Panc1 (cell line): Measurements from ENCODE around the gene DOCK8. TPM values are rescaled to one million over a fixed set of nuclear protein-coding genes. Genes with fewer than 3 reads are reported as not detected.

Experiments used
- ATAC-seq: fragments of 200-7000 bp; cut with Tn5 transposase; 2 replicates; pipeline ENCODE4 v1.9.1; 2020; ENCODE audit warnings: mild to moderate bottlenecking, moderate library complexity
- BruUV-seq: library from RNA; stranded (reverse); fragments of 400-500 nt; replicated peaks from 2 replicates; lab custom pipeline; 2021; lab: Mats Ljungman, UMichigan
- CTCF ChIA-PET: fragments of 300-600 bp; sonication (Branson Sonifier 250); formaldehyde crosslinking; loops from one replicate; lab custom pipeline; 2022; ENCODE audit warnings: antibody characterized with exemption; lab: Charles Lee
- POLR2A ChIA-PET: fragments of 300-600 bp; sonication (Branson Sonifier 250); formaldehyde crosslinking; loops from one replicate; lab custom pipeline; 2022; ENCODE audit warnings: antibody characterized with exemption; lab: Charles Lee
- DNase-seq: peaks from one replicate; pipeline ENCODE4 v3.0.0-alpha.2; 2010; ENCODE audit warnings: low read depth, low spot score
- H3K27ac ChIP-seq: 2 replicates; pipeline ENCODE4 v1.5.1; 2011; ENCODE audit warnings: mild to moderate bottlenecking, low read length, inconsistent platforms
- H3K27me3 ChIP-seq: fragments of 200-500 bp; sonication (Bioruptor generic); 2 replicates; pipeline ENCODE4 v1.6.0; 2014; ENCODE audit warnings: low read length, inconsistent platforms; ENCODE audit not compliant: control insufficient read depth, insufficient read depth
- H3K36me3 ChIP-seq: fragments of 200-500 bp; sonication (Bioruptor generic); 2 replicates; pipeline ENCODE4 v1.5.1; 2014; ENCODE audit warnings: inconsistent platforms, mild to moderate bottlenecking, low read length, moderate library complexity; ENCODE audit not compliant: control insufficient read depth, insufficient read depth
- H3K4me1 ChIP-seq: 2 replicates; pipeline ENCODE4 v1.5.1; 2011; ENCODE audit warnings: inconsistent platforms, mild to moderate bottlenecking, low read length, moderate library complexity; ENCODE audit not compliant: control insufficient read depth, insufficient read depth
- H3K4me3 ChIP-seq, 2 experiments: 2 replicates each; pipeline ENCODE4 v1.5.1; 2011 to 2012; ENCODE audit warnings: low read depth in 2 of 2, low read length in 2 of 2, mild to moderate bottlenecking in 2 of 2, inconsistent platforms in 1 of 2, moderate library complexity in 1 of 2
- H3K9me3 ChIP-seq: fragments of 200-500 bp; sonication (Bioruptor generic); 2 replicates; pipeline ENCODE4 v1.5.1; 2014; ENCODE audit warnings: low read depth, mild to moderate bottlenecking, inconsistent platforms, low read length, moderate library complexity; ENCODE audit not compliant: control insufficient read depth, insufficient read depth
- POLR2AphosphoS5 ChIP-seq: IDR thresholded peaks from 2 replicates; pipeline ENCODE4 v1.6.1; 2012; ENCODE audit warnings: mild to moderate bottlenecking, low read depth, low read length, moderate library complexity
- SIN3A ChIP-seq: IDR thresholded peaks from 2 replicates; pipeline ENCODE4 v1.6.1; 2012; ENCODE audit warnings: low read depth, mild to moderate bottlenecking, low read length, moderate library complexity, borderline replicate concordance; ENCODE audit not compliant: insufficient read depth
- TCF7L2 ChIP-seq: IDR thresholded peaks from 2 replicates; pipeline ENCODE4 v1.6.1; 2011; ENCODE audit warnings: mild to moderate bottlenecking, low read depth, low read length, inconsistent platforms
- in situ Hi-C: cut with HindIII; loops from 2 replicates; pipeline ENCODE4 v1.10.0; 2016; ENCODE audit warnings: low sequenced_read_pairs, low pct_unique_long_range_greater_than_20kb
- intact Hi-C: fragments of 100-400 bp; cut with micrococcal nuclease; formaldehyde crosslinking; loops from one replicate; pipeline ENCODE4 v1.10.0; 2022; ENCODE audit not compliant: unreplicated experiment
- total RNA-seq: library from RNA; stranded (reverse); gene quantifications from one replicate; pipeline ENCODE4 v1.2.1, GENCODE V29; 2021; ENCODE audit not compliant: unreplicated experiment
- TF ChIP-seq, protein P1 (sequence below): fragments of 450-650 bp; IDR thresholded peaks from 2 replicates; pipeline ENCODE4 v1.5.1; 2017; ENCODE audit warnings: mild to moderate bottlenecking
- TF ChIP-seq, protein P2 (sequence below), 2 experiments: IDR thresholded peaks; 2 replicates each; pipeline ENCODE4 v1.6.1; 2011 to 2012; ENCODE audit warnings: low read depth in 2 of 2, control low read depth in 1 of 2, low read length in 1 of 2, mild to moderate bottlenecking in 1 of 2, moderate library complexity in 1 of 2; ENCODE audit not compliant: insufficient read depth in 1 of 2

DOCK8 gene
- total RNA-seq, 1 experiment from 2014 or later = 1.4 TPM

DNA sequence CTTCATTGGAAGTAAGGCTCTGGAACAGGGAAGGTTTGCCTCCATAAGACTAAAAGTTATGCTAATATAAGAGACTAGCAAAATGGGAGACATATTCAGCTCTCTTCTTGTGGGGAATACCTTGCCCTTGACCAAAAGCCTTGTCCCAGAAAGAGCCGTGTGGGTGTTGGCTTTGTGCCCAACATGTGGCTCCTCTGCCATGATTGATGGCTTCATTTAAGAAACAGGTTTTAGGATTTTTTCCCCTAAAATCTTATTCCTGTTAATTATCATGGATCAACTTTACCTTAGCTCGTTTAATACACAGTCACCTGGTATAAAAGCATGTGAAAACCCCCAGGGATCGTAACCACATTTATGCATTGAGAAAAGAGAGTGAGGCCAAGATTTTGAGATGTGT, 38.9 kb downstream of the DOCK8 start:
- Histone ChIP-seq H3K27ac (no peak overlapping the region), H3K9me3 (no peaks in the 10 kb centered on the region), H3K36me3 (no peaks in the 10 kb centered on the region), H3K4me3 (no peak overlapping the region), H3K27me3 (no peaks in the 10 kb centered on the region), H3K4me1 (no peaks in the 10 kb centered on the region)
- ChIA-PET POLR2A (no interaction called here), CTCF (no interaction called here)
- intact Hi-C loops = no loop called here
- ATAC-seq = no peak
- no peak for DNase-seq
- TF ChIP-seq, protein P1, sequence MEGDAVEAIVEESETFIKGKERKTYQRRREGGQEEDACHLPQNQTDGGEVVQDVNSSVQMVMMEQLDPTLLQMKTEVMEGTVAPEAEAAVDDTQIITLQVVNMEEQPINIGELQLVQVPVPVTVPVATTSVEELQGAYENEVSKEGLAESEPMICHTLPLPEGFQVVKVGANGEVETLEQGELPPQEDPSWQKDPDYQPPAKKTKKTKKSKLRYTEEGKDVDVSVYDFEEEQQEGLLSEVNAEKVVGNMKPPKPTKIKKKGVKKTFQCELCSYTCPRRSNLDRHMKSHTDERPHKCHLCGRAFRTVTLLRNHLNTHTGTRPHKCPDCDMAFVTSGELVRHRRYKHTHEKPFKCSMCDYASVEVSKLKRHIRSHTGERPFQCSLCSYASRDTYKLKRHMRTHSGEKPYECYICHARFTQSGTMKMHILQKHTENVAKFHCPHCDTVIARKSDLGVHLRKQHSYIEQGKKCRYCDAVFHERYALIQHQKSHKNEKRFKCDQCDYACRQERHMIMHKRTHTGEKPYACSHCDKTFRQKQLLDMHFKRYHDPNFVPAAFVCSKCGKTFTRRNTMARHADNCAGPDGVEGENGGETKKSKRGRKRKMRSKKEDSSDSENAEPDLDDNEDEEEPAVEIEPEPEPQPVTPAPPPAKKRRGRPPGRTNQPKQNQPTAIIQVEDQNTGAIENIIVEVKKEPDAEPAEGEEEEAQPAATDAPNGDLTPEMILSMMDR = no peak
- TF ChIP-seq, protein P2, sequence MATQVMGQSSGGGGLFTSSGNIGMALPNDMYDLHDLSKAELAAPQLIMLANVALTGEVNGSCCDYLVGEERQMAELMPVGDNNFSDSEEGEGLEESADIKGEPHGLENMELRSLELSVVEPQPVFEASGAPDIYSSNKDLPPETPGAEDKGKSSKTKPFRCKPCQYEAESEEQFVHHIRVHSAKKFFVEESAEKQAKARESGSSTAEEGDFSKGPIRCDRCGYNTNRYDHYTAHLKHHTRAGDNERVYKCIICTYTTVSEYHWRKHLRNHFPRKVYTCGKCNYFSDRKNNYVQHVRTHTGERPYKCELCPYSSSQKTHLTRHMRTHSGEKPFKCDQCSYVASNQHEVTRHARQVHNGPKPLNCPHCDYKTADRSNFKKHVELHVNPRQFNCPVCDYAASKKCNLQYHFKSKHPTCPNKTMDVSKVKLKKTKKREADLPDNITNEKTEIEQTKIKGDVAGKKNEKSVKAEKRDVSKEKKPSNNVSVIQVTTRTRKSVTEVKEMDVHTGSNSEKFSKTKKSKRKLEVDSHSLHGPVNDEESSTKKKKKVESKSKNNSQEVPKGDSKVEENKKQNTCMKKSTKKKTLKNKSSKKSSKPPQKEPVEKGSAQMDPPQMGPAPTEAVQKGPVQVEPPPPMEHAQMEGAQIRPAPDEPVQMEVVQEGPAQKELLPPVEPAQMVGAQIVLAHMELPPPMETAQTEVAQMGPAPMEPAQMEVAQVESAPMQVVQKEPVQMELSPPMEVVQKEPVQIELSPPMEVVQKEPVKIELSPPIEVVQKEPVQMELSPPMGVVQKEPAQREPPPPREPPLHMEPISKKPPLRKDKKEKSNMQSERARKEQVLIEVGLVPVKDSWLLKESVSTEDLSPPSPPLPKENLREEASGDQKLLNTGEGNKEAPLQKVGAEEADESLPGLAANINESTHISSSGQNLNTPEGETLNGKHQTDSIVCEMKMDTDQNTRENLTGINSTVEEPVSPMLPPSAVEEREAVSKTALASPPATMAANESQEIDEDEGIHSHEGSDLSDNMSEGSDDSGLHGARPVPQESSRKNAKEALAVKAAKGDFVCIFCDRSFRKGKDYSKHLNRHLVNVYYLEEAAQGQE (IDR thresholded peaks at IDR 0.05; ENCODE audit: insufficient read depth in 1 of 2, low read depth in 2 of 2, low read length in 1 of 2) = no peak
- no peak for TF ChIP-seq POLR2AphosphoS5
- TF ChIP-seq SIN3A = no peak
- no peak for TF ChIP-seq TCF7L2
- in situ Hi-C loops = no loop called here
- no TSS peak for BruUV-seq

DNA sequence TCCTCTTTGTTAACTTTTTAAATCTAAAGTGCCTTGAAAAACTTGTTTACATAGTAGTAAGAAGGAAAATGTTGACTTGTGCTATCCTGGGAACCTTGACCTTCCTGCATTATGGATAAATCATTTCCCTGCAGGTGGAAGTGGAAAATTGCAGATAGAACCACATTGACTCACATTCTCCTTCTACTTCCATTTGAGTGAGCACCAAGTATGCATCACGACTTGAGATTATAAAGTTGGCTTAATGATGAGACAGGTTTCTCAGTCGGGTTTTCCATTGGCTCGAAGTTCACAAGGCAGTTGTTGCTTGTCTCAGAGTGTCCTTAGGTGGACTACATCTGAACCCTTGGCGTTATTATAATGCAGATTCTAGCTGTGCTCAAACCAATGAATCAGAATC, 39.9 kb downstream of the DOCK8 start:
- no peaks in the 10 kb centered on the region for H3K9me3 ChIP-seq
- H3K36me3 ChIP-seq = no peaks in the 10 kb centered on the region
- DNase-seq (no peak), ATAC-seq (no peak)
- no peaks in the 10 kb centered on the region for H3K4me1 ChIP-seq
- TF ChIP-seq TCF7L2 = no peak
- no peak for TF ChIP-seq SIN3A
- TF ChIP-seq, protein P1 = no peak
- TF ChIP-seq POLR2AphosphoS5 = no peak
- TF ChIP-seq, protein P2 (IDR thresholded peaks at IDR 0.05; ENCODE audit: insufficient read depth in 1 of 2, low read depth in 2 of 2, low read length in 1 of 2) = no peak
- H3K27ac ChIP-seq = no peak overlapping the region
- ChIA-PET CTCF (no interaction called here), POLR2A (no interaction called here)
- no peak overlapping the region for H3K4me3 ChIP-seq
- in situ Hi-C loops (no loop called here), intact Hi-C loops (no loop called here)
- no peaks in the 10 kb centered on the region for H3K27me3 ChIP-seq
- no TSS peak for BruUV-seq
